ENCODE data around the gene NYAP2.

The NYAP2 gene

DNA sequence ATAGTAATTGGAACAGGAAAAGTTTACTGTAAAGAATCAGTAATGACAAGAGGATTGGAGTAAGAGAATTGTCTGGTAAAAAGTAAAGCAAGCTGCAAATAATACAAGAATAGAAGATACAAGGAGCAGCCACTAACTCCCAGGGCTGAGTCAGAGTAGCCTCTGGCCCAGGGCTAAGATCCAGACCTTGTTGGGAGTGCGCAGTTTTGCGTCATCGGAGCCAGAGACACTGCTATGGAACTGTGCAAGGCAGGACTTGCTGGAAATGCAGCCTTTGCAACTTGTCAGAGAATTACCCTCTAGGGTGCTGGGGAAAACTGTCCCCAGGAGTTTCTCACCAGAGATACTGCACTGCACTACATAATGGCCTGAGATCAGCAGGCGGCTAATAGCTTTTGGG lies 135.2 kb downstream of the NYAP2 start:
- Histone ChIP-seq H4K20me1 (ENCODE audit: insufficient read depth) (no peaks in the 10 kb centered on the region), H3K4me2 (no peak overlapping the region), H3K27ac (no peak overlapping the region), H3K79me2 (ENCODE audit: insufficient read depth, low read depth) (no peaks in the 10 kb centered on the region), H3K4me1 (ENCODE audit: low read depth, poor library complexity, severe bottlenecking) (no peaks in the 10 kb centered on the region), H3K36me3 (ENCODE audit: insufficient read depth) (no peaks in the 10 kb centered on the region), H3K9ac (no peak overlapping the region), H2AFZ (ENCODE audit: low read depth) (no peak overlapping the region), H3K27me3 (ENCODE audit: insufficient read depth, low read depth) (no peaks in the 10 kb centered on the region), H3K4me3 (IDR thresholded peaks at IDR 0.05; ENCODE audit: insufficient read depth, low read depth, low read length) (no peak overlapping the region)
- TF ChIP-seq, protein P1, sequence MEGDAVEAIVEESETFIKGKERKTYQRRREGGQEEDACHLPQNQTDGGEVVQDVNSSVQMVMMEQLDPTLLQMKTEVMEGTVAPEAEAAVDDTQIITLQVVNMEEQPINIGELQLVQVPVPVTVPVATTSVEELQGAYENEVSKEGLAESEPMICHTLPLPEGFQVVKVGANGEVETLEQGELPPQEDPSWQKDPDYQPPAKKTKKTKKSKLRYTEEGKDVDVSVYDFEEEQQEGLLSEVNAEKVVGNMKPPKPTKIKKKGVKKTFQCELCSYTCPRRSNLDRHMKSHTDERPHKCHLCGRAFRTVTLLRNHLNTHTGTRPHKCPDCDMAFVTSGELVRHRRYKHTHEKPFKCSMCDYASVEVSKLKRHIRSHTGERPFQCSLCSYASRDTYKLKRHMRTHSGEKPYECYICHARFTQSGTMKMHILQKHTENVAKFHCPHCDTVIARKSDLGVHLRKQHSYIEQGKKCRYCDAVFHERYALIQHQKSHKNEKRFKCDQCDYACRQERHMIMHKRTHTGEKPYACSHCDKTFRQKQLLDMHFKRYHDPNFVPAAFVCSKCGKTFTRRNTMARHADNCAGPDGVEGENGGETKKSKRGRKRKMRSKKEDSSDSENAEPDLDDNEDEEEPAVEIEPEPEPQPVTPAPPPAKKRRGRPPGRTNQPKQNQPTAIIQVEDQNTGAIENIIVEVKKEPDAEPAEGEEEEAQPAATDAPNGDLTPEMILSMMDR (conservative IDR thresholded peaks at IDR 0.05; ENCODE audit: low read depth, low read length), result no peak

DNA sequence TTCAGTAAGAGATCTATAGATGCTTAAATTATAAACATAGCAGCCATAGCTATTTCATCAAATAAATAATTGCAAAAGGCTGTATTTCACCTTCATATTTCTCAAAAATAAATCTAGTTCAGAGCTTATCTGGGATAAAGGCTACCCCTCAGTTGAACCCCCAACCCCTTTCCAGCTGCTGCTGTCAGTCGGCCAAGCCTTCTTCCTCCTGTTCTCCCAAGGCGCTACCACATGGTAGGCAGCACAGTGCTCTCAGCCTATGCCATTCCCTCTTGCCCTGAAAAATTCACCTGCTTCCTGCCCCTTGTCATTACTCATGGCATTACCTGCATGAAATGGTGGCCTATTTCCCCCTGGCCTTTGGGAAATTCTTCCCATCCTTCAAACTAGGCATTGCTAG lies 136.5 kb downstream of the NYAP2 start:
- TF ChIP-seq, protein P1 (conservative IDR thresholded peaks at IDR 0.05; ENCODE audit: low read depth, low read length), result no peak
- Histone ChIP-seq H3K9ac (no peak overlapping the region), H3K4me1 (ENCODE audit: low read depth, poor library complexity, severe bottlenecking) (no peaks in the 10 kb centered on the region), H3K27ac (no peak overlapping the region), H3K4me2 (no peak overlapping the region), H3K27me3 (ENCODE audit: insufficient read depth, low read depth) (no peaks in the 10 kb centered on the region), H3K4me3 (IDR thresholded peaks at IDR 0.05; ENCODE audit: insufficient read depth, low read depth, low read length) (no peak overlapping the region), H4K20me1 (ENCODE audit: insufficient read depth) (no peaks in the 10 kb centered on the region), H3K36me3 (ENCODE audit: insufficient read depth) (no peaks in the 10 kb centered on the region), H2AFZ (ENCODE audit: low read depth) (no peak overlapping the region), H3K79me2 (ENCODE audit: insufficient read depth, low read depth) (no peaks in the 10 kb centered on the region)

DNA sequence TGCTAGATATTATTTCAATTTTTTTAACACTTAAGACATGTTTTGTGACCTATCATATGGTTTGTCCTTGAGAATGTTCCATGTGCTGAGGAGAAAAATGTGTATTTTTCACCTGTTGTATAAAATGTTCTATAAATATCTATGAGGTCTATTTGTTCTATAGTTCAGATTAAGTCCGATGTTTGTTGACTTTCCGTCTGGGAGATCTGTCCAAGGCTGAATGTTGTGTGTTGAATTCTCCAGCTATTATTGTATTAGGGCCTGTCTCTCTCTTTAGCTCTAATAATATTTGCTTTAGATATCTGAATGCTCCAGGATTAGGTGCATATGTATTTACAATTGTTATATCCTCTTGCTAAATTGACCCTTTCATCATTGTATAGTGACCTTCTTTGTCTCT lies 144.1 kb downstream of the NYAP2 start:
- Histone ChIP-seq H3K9ac (no peak overlapping the region), H3K4me2 (no peak overlapping the region), H4K20me1 (ENCODE audit: insufficient read depth) (no peaks in the 10 kb centered on the region), H3K27ac (no peak overlapping the region), H3K36me3 (ENCODE audit: insufficient read depth) (no peaks in the 10 kb centered on the region), H3K27me3 (ENCODE audit: insufficient read depth, low read depth) (no peaks in the 10 kb centered on the region), H2AFZ (ENCODE audit: low read depth) (no peak overlapping the region), H3K4me3 (IDR thresholded peaks at IDR 0.05; ENCODE audit: insufficient read depth, low read depth, low read length) (no peak overlapping the region), H3K79me2 (ENCODE audit: insufficient read depth, low read depth) (no peaks in the 10 kb centered on the region), H3K4me1 (ENCODE audit: low read depth, poor library complexity, severe bottlenecking) (no peaks in the 10 kb centered on the region)
- TF ChIP-seq, protein P1 (conservative IDR thresholded peaks at IDR 0.05; ENCODE audit: low read depth, low read length), result no peak

DNA sequence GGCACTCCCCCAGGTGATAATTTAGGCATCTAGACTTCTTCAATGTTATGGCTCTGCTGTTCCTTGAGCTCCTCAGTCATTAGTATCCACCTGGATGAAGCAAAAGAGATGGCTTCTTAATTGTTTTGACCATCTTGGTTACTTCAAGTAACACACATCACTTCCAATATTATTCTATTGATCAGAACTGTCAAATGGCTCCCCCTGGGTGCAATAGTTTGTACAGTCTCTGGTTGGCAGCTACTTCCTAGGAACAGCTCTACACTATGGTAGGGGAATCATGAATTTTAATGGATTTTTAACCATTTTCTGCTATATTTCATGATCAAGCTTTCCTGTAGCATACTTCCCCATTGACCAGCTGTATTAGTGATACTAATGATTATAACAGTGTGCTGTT lies 157.0 kb downstream of the NYAP2 start:
- Histone ChIP-seq H3K4me3 (IDR thresholded peaks at IDR 0.05; ENCODE audit: insufficient read depth, low read depth, low read length) (no peak overlapping the region), H3K4me1 (ENCODE audit: low read depth, poor library complexity, severe bottlenecking) (no peaks in the 10 kb centered on the region), H4K20me1 (ENCODE audit: insufficient read depth) (no peaks in the 10 kb centered on the region), H3K36me3 (ENCODE audit: insufficient read depth) (no peaks in the 10 kb centered on the region), H3K27ac (no peak overlapping the region), H3K4me2 (no peak overlapping the region), H2AFZ (ENCODE audit: low read depth) (no peak overlapping the region), H3K9ac (no peak overlapping the region), H3K27me3 (ENCODE audit: insufficient read depth, low read depth) (no peaks in the 10 kb centered on the region), H3K79me2 (ENCODE audit: insufficient read depth, low read depth) (no peaks in the 10 kb centered on the region)
- TF ChIP-seq, protein P1 (conservative IDR thresholded peaks at IDR 0.05; ENCODE audit: low read depth, low read length), result no peak

All from KMS-11 (cell line).